DOHH2 (cell line): ENCODE measurements around the gene VASH2.
A peak's percentile ranks its signal among the peaks of the same experiment; 100 is the strongest.
"Not testable (repeated sequence)": the region's sequence is repeated elsewhere in the genome, so short reads cannot be mapped to it uniquely, and the experiment has no call there.

Experiments used
- H3F3A ChIP-seq: fragments of 200-600 bp; sonication (generic), shearing (Covaris generic); 2 replicates; pipeline ENCODE4 v1.6.0; 2016; ENCODE audit warnings: antibody characterized with exemption, mild to moderate bottlenecking; ENCODE audit not compliant: control insufficient read depth, insufficient read depth
- H3K27ac ChIP-seq: fragments of 200-600 bp; sonication (generic); 2 replicates; pipeline ENCODE4 v1.5.1; 2014; ENCODE audit warnings: low read depth, mild to moderate bottlenecking, low read length, moderate library complexity
- H3K27me3 ChIP-seq: fragments of 200-600 bp; sonication (generic); 2 replicates; pipeline ENCODE4 v1.6.1; 2014; ENCODE audit warnings: mild to moderate bottlenecking, low read length, mixed read lengths; ENCODE audit not compliant: control insufficient read depth
- H3K36me3 ChIP-seq: fragments of 200-600 bp; sonication (generic); 2 replicates; pipeline ENCODE4 v1.6.1; 2014; ENCODE audit warnings: mild to moderate bottlenecking, low read length, moderate library complexity, mixed read lengths; ENCODE audit not compliant: control insufficient read depth
- H3K4me1 ChIP-seq: fragments of 200-600 bp; sonication (generic); 2 replicates; pipeline ENCODE4 v1.6.1; 2014; ENCODE audit warnings: mild to moderate bottlenecking, low read length, mixed read lengths; ENCODE audit not compliant: control insufficient read depth
- H3K4me2 ChIP-seq: fragments of 200-600 bp; sonication (generic); 2 replicates; pipeline ENCODE4 v1.6.0; 2014; ENCODE audit warnings: mild to moderate bottlenecking, low read length, moderate library complexity
- H3K4me3 ChIP-seq: fragments of 200-600 bp; sonication (generic); 2 replicates; pipeline ENCODE4 v1.5.1; 2014; ENCODE audit warnings: mild to moderate bottlenecking, low read length, mixed read lengths
- H3K79me2 ChIP-seq: fragments of 200-600 bp; sonication (generic); 2 replicates; pipeline ENCODE4 v1.6.1; 2014; ENCODE audit warnings: mild to moderate bottlenecking, low read length, mixed read lengths; ENCODE audit not compliant: control insufficient read depth
- H3K9me2 ChIP-seq: fragments of 200-600 bp; sonication (generic); replicated peaks from 2 replicates; pipeline ENCODE4 v1.6.1; 2014; ENCODE audit warnings: mild to moderate bottlenecking, low read length, mixed read lengths; ENCODE audit not compliant: control insufficient read depth
- H3K9me3 ChIP-seq: fragments of 200-600 bp; sonication (generic); 2 replicates; pipeline ENCODE4 v1.6.1; 2014; ENCODE audit warnings: antibody characterized with exemption, low read length, mixed read lengths; ENCODE audit not compliant: control insufficient read depth, insufficient read depth
- H4K20me1 ChIP-seq: fragments of 200-600 bp; sonication (generic); 2 replicates; pipeline ENCODE4 v1.6.0; 2014; ENCODE audit warnings: low read depth, mild to moderate bottlenecking, antibody characterized with exemption, low read length, moderate library complexity; ENCODE audit not compliant: control insufficient read depth, insufficient read depth
- EZH2phosphoT487 ChIP-seq: fragments of 200-600 bp; sonication (generic); IDR thresholded peaks from 2 replicates; pipeline ENCODE4 v1.6.1; 2017; ENCODE audit warnings: borderline replicate concordance, mild to moderate bottlenecking, antibody characterized with exemption, low read length, moderate library complexity, mixed read lengths
- TF ChIP-seq, protein P1 (sequence below): fragments of 200-600 bp; sonication (generic); IDR thresholded peaks from one replicate; pipeline ENCODE4 v1.5.1; 2014; ENCODE audit warnings: antibody characterized with exemption, mild to moderate bottlenecking, low read depth, low read length; ENCODE audit not compliant: poor library complexity, severe bottlenecking

Gene VASH2

DNA sequence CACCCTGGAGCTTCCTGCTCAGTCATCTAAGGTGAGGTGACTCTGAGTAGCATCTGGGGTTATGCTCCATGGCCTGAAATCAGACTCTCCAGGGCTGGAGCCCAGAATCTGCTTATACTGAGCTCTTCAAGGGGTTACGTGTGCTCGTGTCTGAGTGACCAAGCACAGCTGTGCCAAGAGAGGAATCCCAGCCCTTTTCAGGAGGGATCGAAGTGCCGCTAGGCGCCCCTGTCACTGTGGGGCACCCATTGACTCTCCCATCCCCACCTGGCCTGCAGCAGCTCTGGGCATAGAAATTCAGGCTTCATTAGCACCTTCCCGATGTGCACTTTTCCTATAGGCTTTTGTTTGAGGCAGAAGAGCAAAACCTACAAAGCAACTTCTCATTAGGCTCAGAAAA lies 13.8 kb downstream of the VASH2 start:
- Histone ChIP-seq H3K9me3 (no peaks in the 10 kb centered on the region), H3K4me1 (peaks cover 19% of the 10 kb centered on the region), H3K79me2 (no peaks in the 10 kb centered on the region), H4K20me1 (no peaks in the 10 kb centered on the region), H3K27me3 (no peaks in the 10 kb centered on the region), H3K9me2 (no peaks in the 10 kb centered on the region), H3F3A (no peaks in the 10 kb centered on the region), H3K4me2 (no peak overlapping the region), H3K4me3 (no peak overlapping the region), H3K36me3 (peaks cover 11% of the 10 kb centered on the region), H3K27ac (no peak overlapping the region)
- no peak for TF ChIP-seq EZH2phosphoT487
- TF ChIP-seq, protein P1, sequence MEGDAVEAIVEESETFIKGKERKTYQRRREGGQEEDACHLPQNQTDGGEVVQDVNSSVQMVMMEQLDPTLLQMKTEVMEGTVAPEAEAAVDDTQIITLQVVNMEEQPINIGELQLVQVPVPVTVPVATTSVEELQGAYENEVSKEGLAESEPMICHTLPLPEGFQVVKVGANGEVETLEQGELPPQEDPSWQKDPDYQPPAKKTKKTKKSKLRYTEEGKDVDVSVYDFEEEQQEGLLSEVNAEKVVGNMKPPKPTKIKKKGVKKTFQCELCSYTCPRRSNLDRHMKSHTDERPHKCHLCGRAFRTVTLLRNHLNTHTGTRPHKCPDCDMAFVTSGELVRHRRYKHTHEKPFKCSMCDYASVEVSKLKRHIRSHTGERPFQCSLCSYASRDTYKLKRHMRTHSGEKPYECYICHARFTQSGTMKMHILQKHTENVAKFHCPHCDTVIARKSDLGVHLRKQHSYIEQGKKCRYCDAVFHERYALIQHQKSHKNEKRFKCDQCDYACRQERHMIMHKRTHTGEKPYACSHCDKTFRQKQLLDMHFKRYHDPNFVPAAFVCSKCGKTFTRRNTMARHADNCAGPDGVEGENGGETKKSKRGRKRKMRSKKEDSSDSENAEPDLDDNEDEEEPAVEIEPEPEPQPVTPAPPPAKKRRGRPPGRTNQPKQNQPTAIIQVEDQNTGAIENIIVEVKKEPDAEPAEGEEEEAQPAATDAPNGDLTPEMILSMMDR, result no peak

DNA sequence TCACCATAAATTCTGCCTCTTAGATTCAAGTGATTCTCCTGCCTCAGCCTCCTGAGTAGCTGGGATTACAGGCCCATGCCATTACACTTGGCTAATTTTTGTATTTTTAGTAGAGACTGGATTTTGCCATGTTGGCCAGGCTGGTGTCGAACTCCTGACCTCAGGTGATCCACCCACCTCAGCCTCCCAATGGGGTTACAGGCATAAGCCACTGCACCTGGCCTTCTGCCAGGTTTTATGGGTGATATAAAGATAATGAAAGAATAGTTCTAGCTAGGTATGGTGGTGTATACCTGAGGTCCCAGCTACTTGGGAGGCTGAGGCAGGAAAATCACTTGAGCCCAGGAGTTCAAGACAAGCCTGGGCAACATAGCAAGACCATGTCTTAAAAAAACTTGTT lies 14.7 kb downstream of the VASH2 start:
- H3F3A ChIP-seq, H3K9me3 ChIP-seq, H3K27me3 ChIP-seq, H3K27ac ChIP-seq, H3K36me3 ChIP-seq, H3K9me2 ChIP-seq, H4K20me1 ChIP-seq, H3K4me3 ChIP-seq, H3K4me2 ChIP-seq, H3K79me2 ChIP-seq: not testable (repeated sequence)
- H3K4me1 ChIP-seq, result peaks cover 23% of the 10 kb centered on the region

DNA sequence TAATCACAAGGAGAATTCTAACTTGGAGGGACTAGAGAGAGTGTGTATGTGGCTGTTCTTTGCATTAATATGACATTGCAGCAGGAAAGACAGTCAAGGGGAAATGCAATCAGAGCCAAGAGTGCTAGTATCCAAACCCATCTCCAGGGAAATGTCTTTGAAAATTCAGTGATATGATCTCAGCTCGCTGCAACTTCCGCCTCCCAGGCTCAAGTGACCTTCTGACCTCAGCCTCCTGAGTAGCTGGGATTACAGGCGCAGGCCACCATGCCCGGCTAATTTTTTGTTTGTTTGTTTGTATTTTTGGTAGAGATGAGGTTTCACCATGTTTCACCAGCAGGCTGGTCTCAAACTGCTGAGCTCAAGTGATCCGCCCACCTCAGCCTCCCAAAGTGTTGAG lies 16.3 kb downstream of the VASH2 start:
- Histone ChIP-seq H3K27ac (no peak overlapping the region), H4K20me1 (no peaks in the 10 kb centered on the region), H3F3A (no peaks in the 10 kb centered on the region), H3K9me2 (no peaks in the 10 kb centered on the region), H3K27me3 (no peaks in the 10 kb centered on the region), H3K9me3 (no peaks in the 10 kb centered on the region), H3K4me2 (no peak overlapping the region), H3K4me1 (peaks cover 23% of the 10 kb centered on the region), H3K36me3 (peaks cover 11% of the 10 kb centered on the region), H3K79me2 (no peaks in the 10 kb centered on the region), H3K4me3 (no peak overlapping the region)
- no peak for TF ChIP-seq EZH2phosphoT487
- TF ChIP-seq, protein P1, result no peak

DNA sequence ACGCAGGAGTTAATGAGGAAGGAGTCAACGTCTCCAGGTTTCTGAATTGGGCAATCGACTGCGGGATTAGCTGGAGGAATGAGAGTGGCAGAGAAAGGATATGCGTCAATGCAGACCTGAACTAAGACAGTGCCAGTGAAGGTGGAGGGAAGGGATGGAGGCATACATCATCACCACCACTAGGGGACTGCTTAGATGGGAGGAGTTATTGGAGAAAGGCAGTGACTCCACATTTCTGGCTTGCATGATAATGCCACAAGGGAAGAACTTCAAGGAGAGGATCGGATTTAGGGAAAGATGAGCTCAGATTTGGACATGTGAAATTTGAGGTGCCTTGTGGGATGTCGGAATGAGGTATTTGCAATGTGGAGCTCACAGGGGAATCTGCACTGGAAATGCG lies 17.5 kb downstream of the VASH2 start:
- Histone ChIP-seq H3F3A (no peaks in the 10 kb centered on the region), H3K4me1 (peaks cover 23% of the 10 kb centered on the region), H3K4me3 (no peak overlapping the region), H3K9me3 (no peaks in the 10 kb centered on the region), H3K36me3 (peaks cover 7% of the 10 kb centered on the region; the same call in 1 of the 2 replicates), H3K9me2 (no peaks in the 10 kb centered on the region), H3K79me2 (no peaks in the 10 kb centered on the region), H3K27ac (no peak overlapping the region), H4K20me1 (no peaks in the 10 kb centered on the region), H3K4me2 (no peak overlapping the region), H3K27me3 (no peaks in the 10 kb centered on the region)
- no peak for TF ChIP-seq EZH2phosphoT487
- TF ChIP-seq, protein P1, result peak; percentile 68
